GM15510 (cell line): ENCODE data around the gene R3HDML.

Experiments
- POLR2A ChIP-seq: IDR thresholded peaks from 3 replicates; pipeline ENCODE4 v1.6.1; 2011; ENCODE audit warnings: borderline replicate concordance; ENCODE audit not compliant: insufficient read length; ENCODE audit errors: extremely low read depth

The R3HDML gene, protein sequence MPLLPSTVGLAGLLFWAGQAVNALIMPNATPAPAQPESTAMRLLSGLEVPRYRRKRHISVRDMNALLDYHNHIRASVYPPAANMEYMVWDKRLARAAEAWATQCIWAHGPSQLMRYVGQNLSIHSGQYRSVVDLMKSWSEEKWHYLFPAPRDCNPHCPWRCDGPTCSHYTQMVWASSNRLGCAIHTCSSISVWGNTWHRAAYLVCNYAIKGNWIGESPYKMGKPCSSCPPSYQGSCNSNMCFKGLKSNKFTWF

DNA sequence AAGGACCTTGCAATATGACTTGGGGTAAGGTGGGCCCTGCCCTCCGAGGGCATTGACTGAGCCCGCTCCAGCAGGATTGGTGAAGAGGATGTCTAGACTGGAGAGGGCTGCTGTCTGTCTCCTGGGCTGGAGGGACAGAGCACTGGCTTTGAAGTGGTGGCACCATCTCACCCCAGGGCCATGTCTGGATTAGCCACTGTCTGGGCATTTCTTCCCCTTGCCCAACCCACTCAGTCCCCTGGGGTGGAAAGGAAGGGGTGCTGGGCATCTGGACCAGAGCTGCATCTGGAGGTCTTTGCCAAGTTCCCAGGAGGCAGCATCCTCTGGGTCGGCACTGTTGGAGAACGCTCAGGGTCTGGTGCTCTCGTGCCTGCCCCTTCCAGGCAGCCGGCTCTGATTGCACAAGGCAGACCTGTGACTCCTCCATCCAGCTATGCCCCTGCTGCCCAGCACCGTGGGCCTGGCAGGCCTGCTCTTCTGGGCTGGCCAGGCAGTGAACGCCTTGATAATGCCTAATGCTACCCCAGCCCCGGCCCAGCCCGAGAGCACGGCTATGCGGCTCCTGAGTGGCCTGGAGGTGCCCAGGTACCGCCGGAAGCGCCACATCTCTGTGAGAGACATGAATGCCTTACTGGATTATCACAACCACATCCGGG, at the start of gene R3HDML:
TSS of gene R3HDML (plus strand) at position 319 of the 656 bp plus-strand sequence. CDS start at position 434, 115 bp downstream.
- TF ChIP-seq POLR2A, result no peak

DNA sequence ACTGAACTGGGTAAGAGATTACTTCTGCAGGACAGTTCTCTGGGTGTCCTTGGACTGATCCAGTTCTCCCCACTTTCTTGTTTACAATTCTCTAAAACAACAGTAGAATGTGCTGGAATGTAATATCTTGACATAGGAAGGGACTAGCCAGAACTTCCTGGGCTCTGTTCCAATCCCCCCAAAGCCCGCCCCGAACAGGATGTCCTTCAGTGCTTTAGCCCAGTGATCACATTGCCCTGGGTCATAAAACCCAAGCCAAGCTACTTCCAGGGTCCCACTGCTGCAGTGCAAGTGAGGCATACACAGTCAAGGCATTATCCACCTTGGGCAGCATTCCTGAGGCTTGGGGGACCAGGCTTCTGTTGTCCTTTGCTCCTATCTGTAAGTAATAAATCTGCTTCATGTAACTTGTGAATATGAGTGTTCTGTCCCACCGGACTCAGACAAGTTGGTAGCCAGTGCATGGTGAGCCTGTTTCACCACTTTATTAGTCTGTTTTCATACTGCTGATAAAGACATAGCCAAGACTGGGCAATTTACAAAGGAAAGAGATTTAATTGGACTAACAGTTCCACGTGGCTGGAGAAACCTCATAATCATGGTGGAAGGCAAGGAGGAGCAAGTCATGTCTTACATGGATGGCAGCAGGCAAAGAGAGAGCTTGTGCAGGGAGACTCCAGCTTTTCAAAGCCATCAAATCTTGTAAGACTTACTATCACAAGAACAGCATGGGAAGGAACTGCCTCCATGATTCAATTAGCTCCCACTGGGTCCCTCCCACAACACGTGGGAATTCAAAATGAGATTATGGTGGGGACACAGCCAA, 49.4 kb upstream of the R3HDML start:
- no peak for TF ChIP-seq POLR2A

DNA sequence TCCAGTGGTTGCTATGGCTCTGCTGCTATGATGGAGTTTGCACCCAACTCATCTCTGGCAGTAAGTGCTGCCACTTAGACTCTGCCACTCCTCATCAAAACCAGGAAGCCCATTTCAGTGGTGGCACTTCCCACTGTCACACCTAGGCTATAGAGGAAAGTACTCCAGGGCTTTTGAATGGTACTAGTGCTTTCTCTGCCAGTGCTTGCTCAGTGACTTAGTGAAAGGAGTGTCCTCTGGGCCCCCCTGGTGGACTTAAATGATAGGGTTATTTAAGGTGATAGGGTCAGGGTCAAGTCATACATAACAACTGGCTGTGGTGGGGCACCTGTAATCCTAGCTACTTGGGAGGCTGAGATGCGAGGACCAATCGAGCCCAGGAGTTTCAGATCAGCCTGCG, 48.6 kb upstream of the R3HDML start:
- no peak for TF ChIP-seq POLR2A

DNA sequence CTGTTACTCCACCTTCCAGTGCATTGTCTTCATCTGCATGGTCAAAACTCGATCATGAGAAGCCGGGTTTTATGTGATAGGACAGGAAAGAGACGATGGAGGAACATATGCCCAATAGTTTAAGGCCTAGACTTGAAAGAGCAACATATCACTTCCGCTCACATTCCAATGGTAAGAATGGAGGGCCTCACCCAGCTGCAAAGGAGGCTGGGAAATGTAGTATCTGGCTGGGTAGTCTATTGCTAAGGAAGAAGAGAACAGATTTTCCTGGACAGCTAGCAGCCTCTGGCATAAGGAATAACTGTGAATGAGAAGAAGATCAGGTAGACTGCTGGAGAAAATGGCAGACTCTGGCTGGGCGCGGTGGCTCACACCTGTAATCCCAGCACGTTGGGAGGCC, 45.1 kb upstream of the R3HDML start:
- no peak for TF ChIP-seq POLR2A

DNA sequence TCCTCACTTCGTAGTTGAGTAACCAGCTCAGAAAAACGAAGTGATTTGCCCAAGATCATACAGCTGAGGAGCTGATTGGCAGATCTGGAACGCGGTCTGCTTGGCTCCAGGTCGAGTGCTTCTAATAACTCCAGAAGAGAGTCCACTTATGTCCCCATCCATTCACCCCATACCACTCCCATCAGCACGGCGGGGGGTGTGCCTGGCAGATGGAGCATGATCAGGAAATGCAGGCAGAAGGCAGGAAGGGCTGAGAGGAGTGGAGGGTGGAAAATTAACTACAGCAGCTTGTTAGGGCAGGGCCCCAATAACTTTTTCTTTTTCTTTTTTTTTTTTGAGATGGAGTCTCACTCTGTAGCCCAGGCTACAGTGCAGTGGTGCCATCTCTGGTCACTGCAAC, 40.8 kb upstream of the R3HDML start:
- TF ChIP-seq POLR2A, result no peak

DNA sequence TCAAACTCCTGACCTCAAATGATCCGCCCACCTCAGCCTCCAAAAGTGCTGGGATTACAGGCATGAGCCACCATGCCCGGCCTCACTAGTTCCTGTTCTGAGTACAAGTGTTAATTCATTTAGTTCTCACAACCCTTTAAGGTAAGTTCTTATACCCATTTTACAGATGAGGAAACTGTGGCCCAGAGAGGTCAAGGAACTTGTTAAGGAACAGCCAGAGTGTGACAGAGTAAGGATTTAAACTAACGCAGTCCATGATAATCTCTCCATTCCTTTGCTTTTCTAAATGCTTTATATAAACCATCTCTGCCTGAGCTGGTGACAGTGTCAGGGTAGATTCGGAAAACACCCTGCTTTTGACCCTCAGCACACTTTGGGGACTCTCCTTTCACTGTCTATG, 39.1 kb upstream of the R3HDML start:
- no peak for TF ChIP-seq POLR2A

DNA sequence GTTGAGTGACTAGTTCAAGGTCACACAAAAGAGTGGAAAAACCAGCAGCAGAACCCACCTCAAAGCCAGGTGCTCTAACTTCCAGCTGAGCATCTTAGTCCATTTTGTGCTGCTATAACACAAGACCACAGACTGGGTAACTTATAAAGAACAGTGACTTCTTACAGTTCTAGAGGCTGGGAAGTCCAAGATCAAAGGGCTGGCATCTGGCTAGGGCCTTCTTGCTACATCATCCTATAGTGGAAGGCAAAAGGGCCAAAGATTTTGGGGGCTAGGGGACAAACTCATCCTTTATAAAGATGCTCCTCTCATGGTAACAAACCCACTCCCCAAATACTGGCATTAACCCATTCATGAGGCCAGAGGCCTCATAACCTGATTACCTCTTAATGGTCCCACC, 35.6 kb upstream of the R3HDML start:
- TF ChIP-seq POLR2A, result no peak

DNA sequence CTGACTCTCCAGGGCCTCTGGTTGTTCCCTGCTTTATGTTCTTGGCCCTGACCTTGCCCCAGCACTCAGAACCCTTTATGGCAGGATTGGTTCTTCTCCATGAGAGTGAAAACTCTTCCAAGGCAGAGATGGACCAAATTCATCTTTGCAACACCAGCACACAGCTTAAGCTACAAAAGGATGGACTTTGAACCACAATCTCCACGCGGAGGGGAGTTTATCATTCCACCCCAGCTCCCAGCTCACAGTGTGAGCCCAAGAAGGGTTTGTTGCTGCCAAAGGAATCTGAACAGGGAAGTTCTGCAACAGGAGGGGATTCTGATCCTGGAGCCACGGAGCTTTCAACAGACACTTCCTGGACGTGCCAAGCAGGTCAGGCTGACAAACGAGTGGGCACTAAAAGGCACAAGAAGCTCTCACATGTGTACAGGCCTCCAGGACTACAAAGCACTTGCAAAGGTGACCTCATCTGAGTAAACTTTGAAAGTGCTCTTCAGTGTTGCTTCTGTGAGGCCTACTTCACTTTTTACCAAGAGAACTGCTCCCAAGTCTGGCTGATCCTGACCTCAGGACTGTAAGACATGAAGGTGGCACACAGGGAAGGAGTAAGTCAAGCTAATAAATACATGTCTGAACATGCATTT, 34.7 kb upstream of the R3HDML start:
- no peak for TF ChIP-seq POLR2A

DNA sequence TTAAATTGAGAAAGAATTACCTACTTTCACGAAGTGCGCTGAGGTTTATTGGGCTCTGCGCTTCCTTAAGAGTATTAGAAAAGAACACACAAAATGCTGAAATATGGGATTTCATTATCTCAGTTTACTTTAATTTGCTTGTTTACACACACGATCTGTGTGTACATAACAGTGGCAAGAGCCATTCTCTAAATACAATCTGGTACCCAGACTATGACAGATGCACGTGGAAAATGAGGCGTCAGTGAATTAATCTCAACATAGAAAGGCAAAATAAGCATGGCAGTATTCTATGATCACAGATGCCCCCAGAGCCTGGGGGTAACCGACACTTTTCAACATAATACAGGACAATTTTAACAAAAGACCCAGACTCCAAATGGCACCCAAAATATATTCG, 34.1 kb upstream of the R3HDML start:
- no peak for TF ChIP-seq POLR2A

DNA sequence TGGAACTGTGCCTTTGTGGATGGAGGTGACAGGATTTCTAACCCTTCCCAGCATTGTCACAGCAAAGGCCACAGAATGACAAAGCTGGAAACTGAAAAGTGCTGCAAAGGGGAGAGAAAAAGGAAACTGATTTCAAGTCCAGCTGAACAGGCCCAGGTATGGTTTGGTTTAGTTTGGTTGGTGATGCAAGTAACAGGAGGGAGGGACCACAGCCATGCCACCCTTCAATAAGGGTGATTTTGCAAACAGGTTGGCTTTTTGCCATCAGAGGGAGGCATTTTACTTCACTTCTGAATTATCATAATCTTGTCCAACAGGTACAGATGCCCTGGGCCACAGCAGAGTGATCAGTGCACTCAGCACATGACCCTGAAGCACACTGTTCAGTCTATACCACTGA, 32.5 kb upstream of the R3HDML start:
- no peak for TF ChIP-seq POLR2A

DNA sequence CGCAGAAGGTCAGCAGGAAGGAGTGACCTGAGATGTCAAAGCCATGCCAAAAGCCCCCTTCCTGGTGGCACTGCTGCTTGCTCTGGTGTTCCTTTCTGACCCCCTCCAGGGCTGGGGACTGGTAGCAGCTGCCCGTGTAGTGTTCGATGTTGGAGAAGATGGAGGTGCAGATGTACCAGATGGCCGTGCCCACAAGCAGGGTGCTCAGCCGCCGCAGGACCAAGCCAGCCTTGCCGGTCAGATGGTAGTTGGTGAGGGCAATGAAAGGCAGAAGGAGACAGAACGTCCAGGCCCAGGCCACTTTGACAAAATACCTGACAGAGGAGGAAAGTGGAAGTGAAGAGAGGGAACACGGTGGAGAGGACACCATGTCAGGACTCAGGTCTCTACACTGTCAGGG, 29.9 kb upstream of the R3HDML start:
- no peak for TF ChIP-seq POLR2A

DNA sequence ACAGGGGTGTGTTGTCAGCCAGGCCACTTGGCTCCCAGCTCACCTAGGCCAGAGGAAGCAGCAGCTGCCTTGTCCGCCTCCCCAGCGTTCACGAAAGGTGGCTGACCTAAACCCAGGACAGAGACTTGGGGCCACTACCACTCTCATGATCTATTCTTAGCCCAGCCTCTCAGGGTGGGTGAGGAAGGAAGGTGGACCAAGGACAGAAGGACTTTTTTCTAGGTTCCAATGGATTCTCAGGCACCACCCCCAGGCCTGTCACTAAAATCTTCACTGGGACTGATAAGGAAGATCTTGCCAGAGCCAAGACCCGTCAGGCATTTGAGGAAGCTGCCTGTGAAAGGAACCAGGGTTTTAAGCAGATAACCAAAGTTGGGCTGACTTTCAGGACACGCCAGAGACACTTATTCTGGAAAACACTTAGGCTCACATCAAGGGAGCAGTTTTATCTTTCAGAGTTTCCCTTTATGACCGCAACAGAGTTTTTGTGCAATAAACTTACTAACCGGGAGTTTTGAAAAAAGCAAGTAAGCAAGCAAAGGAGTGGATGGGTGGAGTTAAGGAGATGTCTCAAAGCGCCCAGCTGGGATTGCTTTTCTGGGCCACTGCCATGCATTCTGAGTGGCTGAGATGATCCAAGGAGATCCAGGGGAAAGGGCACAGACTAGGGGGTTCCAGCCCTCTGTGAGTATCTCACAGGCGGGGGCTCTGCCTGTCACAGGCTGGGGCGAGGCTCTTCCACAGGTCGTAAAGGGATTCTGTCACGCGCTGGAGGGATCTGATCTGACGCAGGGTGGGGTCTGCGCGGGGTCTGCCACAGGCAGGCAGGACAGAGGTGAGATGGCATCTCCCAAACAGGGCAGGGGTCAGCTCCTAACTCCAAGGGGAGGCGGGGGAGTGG, 26.8 kb upstream of the R3HDML start:
- no peak for TF ChIP-seq POLR2A

DNA sequence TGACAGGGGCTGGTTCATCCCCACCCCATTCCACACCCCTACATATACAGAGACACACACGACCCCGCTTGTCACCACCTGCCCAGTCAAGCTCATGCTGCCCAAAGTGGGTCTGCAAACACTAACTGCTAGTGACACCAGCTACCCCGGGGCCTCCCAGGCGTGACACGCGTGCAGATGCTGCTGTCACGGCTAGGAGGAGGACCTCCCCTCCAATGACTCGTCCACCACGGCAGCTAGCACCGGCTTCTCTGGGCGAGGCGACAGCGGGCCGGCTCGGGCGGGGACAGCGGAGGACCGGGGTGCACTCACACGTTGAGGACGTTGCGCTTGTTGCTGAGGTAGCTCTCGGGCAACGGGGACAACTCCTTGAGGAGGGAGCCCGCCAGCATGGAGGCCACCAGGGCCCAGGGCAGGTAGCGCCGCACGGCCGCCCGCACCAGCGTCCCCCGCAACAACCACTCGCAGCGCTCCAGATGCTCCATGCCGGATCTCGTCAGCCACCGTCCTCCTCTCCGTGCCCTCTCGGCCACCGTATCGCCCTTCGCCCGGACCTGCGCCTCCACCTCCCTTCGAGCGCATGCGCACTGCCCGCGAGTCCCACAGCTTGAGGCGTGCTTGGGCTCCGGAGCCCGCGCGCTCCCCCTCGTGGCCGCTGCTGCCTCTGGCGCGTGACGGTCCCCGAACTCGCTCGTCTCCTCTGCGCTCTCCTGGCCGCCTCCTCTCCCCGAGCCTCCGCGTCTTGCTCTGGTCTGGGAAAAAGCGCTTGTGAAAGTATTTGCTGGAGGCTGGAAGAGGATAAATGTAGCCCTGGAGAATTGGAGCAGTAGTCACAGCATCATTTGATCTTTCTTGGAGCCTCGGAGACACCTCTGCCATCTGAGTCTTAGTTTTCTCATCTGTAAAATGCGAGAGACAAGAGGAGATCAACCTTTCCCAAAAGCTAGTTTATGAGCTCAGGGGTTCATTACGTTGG, 25.9 kb upstream of the R3HDML start, which contains the start of gene FITM2:
TSS of gene FITM2 (minus strand) at position 539 of the 976 bp plus-strand sequence. CDS start at position 485, 54 bp downstream.
- TF ChIP-seq POLR2A, result peak; percentile 78

DNA sequence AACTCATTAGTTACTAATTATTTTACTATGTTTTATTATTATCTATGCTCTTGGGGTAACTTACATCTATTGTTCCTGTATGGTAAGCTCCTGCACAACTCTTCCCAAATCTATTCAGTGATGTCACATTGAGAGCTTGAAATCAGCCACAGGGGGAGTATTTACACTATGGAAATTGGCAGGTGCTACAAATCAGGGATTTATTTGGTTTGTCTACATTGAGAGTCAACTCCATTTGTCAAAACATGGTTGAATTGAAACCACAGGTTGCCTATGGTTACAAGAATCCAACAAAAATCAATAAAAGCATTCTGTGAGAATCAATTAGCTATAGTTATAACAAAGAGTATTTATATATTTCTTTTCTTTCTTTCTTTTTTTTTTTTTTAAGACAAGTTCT, 22.0 kb upstream of the R3HDML start:
- TF ChIP-seq POLR2A, result no peak
